Measurements from ENCODE around the gene BTBD16.

DNA sequence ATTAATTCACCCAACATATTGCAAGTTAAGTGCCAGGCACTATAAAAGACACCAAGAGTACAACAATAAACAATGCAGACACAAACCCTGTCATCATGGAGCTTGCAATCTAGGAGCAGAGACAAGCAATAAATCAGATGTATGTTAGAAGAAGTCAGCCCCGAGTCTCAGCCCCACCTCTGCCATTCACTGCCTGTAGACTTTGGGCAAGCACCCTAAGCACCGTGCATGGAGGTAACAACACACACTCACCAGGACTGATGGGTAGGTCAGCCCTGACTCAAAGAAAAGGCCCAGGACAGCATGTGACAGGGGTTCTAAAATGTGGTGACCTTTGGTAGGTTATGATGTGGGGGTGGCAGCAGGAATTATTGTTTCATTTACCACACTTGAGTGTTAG lies 54.1 kb downstream of the BTBD16 start:
- TF ChIP-seq, protein P1, sequence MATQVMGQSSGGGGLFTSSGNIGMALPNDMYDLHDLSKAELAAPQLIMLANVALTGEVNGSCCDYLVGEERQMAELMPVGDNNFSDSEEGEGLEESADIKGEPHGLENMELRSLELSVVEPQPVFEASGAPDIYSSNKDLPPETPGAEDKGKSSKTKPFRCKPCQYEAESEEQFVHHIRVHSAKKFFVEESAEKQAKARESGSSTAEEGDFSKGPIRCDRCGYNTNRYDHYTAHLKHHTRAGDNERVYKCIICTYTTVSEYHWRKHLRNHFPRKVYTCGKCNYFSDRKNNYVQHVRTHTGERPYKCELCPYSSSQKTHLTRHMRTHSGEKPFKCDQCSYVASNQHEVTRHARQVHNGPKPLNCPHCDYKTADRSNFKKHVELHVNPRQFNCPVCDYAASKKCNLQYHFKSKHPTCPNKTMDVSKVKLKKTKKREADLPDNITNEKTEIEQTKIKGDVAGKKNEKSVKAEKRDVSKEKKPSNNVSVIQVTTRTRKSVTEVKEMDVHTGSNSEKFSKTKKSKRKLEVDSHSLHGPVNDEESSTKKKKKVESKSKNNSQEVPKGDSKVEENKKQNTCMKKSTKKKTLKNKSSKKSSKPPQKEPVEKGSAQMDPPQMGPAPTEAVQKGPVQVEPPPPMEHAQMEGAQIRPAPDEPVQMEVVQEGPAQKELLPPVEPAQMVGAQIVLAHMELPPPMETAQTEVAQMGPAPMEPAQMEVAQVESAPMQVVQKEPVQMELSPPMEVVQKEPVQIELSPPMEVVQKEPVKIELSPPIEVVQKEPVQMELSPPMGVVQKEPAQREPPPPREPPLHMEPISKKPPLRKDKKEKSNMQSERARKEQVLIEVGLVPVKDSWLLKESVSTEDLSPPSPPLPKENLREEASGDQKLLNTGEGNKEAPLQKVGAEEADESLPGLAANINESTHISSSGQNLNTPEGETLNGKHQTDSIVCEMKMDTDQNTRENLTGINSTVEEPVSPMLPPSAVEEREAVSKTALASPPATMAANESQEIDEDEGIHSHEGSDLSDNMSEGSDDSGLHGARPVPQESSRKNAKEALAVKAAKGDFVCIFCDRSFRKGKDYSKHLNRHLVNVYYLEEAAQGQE (IDR thresholded peaks at IDR 0.05) = no peak
- TF ChIP-seq JUND (IDR thresholded peaks at IDR 0.05) (no peak), GABPA (IDR thresholded peaks at IDR 0.05 in 1 of 2, conservative IDR thresholded peaks at IDR 0.05 in 1 of 2) (no peak), SP1 (IDR thresholded peaks at IDR 0.05) (no peak), RAD21 (IDR thresholded peaks at IDR 0.05) (no peak), YY1 (IDR thresholded peaks at IDR 0.05) (no peak), TAF1 (conservative IDR thresholded peaks at IDR 0.05) (no peak), EGR1 (IDR thresholded peaks at IDR 0.05; ENCODE audit: low read depth in 2 of 2) (no peak), HNF4A (conservative IDR thresholded peaks at IDR 0.05) (no peak), RXRA (IDR thresholded peaks at IDR 0.05) (no peak)
- TF ChIP-seq, protein P2, sequence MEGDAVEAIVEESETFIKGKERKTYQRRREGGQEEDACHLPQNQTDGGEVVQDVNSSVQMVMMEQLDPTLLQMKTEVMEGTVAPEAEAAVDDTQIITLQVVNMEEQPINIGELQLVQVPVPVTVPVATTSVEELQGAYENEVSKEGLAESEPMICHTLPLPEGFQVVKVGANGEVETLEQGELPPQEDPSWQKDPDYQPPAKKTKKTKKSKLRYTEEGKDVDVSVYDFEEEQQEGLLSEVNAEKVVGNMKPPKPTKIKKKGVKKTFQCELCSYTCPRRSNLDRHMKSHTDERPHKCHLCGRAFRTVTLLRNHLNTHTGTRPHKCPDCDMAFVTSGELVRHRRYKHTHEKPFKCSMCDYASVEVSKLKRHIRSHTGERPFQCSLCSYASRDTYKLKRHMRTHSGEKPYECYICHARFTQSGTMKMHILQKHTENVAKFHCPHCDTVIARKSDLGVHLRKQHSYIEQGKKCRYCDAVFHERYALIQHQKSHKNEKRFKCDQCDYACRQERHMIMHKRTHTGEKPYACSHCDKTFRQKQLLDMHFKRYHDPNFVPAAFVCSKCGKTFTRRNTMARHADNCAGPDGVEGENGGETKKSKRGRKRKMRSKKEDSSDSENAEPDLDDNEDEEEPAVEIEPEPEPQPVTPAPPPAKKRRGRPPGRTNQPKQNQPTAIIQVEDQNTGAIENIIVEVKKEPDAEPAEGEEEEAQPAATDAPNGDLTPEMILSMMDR (IDR thresholded peaks at IDR 0.05; ENCODE audit: low read depth, low read length, missing input control) = no peak
- TF ChIP-seq, protein P3, sequence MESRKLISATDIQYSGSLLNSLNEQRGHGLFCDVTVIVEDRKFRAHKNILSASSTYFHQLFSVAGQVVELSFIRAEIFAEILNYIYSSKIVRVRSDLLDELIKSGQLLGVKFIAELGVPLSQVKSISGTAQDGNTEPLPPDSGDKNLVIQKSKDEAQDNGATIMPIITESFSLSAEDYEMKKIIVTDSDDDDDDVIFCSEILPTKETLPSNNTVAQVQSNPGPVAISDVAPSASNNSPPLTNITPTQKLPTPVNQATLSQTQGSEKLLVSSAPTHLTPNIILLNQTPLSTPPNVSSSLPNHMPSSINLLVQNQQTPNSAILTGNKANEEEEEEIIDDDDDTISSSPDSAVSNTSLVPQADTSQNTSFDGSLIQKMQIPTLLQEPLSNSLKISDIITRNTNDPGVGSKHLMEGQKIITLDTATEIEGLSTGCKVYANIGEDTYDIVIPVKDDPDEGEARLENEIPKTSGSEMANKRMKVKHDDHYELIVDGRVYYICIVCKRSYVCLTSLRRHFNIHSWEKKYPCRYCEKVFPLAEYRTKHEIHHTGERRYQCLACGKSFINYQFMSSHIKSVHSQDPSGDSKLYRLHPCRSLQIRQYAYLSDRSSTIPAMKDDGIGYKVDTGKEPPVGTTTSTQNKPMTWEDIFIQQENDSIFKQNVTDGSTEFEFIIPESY (IDR thresholded peaks at IDR 0.05) = no peak
- TF ChIP-seq, protein P4, sequence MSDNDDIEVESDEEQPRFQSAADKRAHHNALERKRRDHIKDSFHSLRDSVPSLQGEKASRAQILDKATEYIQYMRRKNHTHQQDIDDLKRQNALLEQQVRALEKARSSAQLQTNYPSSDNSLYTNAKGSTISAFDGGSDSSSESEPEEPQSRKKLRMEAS (IDR thresholded peaks at IDR 0.05) = no peak
- TF ChIP-seq, protein P5, sequence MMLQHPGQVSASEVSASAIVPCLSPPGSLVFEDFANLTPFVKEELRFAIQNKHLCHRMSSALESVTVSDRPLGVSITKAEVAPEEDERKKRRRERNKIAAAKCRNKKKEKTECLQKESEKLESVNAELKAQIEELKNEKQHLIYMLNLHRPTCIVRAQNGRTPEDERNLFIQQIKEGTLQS (IDR thresholded peaks at IDR 0.05) = no peak
